Middle frontal gyrus (tissue), 1 donor: Measurements from ENCODE around the gene MTURN.

Source experiments
- DNase-seq: peaks from one replicate; pipeline ENCODE4 v3.0.0-alpha.2; 2015; ENCODE audit warnings: low spot score; ENCODE audit errors: extremely low spot score

Gene MTURN

DNA sequence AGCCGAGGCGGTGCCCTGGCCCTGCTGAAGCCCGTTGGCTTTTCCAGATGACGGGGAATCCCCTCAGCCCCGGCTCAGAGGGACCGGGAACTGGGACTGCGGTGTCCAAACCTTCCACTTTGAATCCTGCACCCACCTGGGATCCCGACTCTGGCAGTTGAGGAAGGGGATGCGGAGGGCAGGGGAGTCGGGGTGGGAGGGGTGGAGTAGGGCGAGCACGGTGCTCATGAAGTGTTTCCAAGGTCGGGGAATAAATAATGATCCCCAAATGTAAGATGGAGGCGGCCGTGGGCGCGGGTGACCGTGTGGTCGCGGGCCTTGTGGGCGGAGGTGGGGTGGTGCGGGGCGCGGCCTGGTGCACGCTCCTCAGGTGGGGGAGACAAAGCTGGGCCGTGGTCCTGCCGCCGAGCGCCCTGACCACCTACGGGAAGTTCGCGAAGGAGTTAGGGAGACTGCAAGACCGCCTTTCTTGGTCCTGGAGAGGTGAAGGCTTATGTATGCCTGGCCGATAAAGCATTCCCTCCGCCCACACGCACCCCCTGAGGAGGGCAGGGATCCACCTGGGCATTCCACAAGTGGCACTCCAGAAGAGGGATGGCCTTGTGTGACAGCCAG is 1.4 kb downstream of the MTURN start:
- DNase-seq = no peak

DNA sequence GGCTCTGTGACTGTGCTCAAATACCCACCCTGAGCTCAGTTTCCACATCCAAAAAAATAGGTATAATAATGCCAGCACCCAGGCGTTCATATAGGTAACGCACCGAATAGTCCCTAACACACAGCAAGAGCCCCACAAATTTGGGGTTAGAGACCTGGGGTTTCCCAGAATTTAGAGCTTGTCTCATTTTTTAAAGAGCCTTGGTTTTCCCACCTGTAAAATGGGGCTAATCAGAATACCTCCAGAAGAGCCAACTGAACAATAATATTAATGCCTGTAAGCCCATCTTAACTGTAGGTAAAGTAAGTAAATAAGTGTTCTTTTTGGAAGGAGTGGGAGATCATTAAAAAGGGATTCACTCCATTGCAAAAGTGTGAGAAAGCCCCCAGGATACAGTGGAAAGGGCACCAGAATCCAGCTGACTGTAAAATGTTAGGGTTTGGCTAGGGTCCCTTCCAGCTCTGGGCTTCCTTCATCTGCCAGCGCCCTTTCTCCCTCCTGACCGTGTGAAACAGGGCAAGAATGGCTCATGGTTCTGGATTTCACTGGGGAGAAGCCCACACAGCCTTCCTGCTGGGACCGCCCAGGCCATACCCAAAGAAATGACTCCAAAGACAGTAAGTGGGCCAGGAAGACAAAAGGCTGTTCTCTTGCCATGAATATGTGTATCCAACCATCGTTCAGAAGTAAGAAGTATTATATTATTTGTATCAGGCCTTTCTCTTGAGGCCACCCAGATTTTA is 2.1 kb downstream of the MTURN start:
- no peak for DNase-seq

DNA sequence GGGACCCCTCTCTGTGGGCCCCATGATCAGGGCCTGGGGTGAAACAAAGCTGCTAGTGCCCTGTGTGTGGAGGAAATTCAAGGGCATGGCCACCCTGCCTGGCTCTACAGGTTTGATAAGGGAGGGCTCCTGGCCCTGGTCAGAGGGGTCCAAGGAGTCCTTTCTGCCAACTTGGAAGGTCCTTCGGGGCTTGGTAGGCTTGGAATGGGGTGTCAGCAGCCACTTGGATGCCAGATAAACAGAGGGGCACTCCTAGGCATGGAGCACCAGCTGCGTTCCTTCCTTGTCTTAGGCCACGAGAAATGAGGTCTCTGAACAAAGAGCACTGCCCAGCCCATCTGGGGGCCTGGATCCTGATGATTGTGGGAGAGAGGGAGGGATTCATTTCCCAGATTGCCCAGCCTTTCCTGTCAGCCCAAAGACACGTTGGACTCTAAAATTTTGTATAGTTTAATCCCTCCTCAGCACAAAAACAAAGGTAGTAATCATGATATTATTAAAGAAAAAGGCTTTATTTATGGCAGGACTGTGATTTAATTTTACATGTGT is 5.1 kb downstream of the MTURN start:
- DNase-seq = no peak

DNA sequence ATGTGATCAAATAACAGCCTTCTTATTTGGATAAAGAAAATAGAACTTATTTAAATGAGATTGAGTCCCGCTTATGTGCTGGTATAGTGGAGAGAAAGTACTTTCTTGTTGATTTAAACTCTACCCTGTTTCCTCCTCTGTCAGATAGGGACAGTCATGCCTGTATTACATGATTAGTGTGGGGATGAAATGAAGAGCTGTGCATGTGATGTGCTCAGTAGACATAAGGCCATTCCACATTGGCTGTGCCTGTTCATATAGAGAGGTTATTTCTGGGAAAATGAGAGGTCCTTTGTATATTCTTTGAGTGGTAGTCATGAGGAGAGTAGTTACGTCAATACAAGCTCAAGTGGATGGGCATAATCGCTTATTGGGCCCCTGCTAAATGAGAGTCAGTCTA is 5.7 kb downstream of the MTURN start:
- no peak for DNase-seq

DNA sequence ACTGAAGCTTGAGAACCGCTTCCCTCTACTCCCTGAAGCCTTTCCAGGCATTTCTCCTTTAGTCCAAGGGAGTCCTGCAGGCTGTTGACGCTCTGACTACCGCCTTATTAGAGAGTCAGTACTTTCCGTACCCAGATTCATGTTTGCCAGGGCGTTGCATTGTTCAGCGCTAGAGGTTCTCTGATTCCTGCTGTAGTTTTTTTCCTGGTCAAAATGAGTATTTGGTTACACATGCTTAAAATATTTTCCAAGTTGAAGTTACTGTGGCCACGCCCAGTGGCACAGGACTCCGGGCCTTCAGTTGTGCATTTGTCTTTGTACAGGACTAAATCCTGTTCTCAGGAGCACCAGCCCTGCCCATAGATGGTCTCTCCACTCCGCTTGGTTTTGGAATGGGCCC is 7.9 kb downstream of the MTURN start:
- DNase-seq = no peak

DNA sequence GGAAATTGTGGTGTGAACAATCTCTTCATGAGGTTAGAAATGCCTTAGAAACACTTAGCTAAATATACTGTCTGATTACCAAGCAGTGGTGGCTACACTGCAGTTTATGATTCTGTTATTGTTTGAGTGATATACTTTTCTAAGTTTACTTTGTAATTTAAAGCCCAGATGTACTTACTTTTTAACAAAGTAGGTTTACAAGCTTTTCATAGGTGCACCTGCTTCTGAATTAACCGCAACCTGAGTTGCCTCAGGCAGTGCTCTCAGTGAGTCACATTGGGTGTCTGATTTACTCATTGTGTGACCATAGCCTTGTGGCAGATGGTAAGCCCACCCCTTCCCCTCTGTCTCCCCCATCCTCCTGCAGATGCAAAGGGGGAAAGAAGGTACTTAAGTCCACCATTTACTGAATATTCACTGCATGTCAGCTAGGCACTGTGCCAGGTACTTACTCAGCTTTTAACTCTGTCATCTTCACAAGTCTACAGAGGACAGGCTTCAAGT is 9.0 kb downstream of the MTURN start:
- no peak for DNase-seq

- DNase-seq = no peak
Observed at GRCh38 chr7:30144657-30145306, 10.0 kb downstream of the MTURN start.

GRCh38 chr7:30145426-30145970 is 10.7 kb downstream of the MTURN start:
- no peak for DNase-seq

DNA sequence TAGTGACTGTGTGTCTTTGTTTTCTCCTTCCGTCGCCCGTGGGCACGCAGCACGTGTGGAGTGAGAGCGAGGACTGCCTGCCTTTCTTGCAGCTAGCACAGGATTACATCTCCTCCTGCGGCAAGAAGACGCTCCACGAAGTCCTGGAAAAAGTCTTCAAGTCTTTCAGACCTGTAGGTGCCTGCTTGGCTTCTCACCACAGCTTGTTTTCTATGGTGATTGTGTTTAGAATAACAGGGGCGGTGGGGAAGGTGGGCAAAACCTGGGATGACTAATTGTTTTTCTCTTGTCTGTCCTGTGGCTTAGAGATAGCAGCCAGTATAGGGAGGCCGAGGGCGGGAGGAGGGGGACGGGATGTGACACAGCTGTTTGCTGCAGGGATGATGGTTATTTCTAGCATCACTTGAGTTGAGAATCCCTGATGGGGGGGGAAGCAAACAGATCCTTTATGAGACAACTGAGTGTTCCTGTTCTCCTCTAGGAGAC is 11.4 kb downstream of the MTURN start:
- DNase-seq = no peak

DNA sequence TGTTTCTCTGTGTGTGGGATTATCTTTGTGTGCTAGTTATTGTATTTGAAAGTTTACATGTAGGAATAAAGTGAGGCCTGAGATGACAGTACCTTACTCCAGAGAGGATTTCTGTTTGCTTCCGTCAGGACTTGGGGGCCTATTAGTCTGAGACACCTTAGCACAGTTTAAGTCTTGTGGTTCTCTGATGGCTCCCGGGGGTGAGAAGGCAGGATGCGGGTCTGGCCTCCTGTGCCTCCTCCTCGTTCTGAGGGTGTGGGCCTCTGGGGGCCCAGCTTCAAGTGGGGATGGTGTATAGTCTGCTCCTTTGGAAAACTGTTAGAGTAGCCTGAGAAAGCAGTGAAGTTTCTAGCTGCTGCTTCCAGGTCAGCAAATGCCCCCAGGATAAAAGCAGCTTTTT is 12.4 kb downstream of the MTURN start:
- DNase-seq = no peak

GRCh38 chr7:30147785-30148184 is 13.0 kb downstream of the MTURN start:
- no peak for DNase-seq

- no peak for DNase-seq
Observed at GRCh38 chr7:30148426-30148825, 13.6 kb downstream of the MTURN start.

- no peak for DNase-seq
Observed at GRCh38 chr7:30148951-30149459, 14.2 kb downstream of the MTURN start.

DNA sequence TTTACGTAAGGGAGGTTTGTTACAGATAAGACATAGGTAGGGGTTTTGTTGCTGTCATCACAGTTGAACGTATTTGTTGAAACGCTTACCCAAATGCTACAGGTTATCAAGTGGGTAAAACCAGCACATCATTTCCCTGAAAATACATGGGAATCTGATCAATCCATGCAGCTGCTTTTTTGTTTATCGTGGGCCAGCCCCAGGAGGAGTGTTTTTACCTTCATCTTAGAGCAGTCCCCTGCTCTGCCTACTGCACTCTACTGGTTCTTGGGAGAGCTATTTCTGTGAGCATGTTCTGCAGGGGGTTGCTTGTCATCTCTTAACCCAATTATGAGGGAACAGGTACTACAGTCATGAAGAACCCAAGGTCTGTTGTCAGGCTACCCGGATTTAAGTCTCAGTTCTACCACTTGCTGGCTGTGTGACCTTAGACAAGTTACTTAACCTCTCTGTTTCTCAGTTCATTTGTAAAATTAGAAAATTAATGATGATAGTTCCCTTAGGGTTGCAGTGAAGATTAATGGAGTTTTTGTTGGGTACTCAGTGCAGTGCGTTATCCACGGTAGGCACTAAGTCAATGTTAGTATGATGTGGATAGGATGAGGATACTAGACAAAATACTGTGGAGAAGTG is 15.0 kb downstream of the MTURN start:
- no peak for DNase-seq

- no peak for DNase-seq
Observed at GRCh38 chr7:30150711-30151110, 15.9 kb downstream of the MTURN start.

DNA sequence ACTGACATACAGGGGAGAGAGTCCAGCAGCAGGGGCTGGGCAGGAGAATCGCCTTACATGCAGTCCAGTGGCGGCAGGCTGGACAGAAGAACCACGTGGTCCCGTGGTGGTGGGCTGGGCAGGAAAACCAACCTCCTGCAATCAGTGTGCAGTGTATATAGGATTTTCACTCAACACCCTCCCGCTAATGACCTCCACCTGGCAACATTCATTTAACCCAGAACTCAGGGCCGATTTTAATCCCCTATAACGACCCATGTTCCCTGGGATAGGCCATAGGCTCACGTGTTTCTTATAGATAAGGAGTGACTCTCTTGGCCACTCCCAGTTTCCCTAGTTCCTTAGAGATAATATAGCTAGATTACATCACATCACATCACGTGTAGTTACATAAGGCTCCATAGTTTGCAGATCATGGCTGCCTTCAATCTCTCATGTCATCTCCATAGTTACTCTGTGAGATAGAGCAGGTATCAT is 19.4 kb downstream of the MTURN start:
- no peak for DNase-seq

DNA sequence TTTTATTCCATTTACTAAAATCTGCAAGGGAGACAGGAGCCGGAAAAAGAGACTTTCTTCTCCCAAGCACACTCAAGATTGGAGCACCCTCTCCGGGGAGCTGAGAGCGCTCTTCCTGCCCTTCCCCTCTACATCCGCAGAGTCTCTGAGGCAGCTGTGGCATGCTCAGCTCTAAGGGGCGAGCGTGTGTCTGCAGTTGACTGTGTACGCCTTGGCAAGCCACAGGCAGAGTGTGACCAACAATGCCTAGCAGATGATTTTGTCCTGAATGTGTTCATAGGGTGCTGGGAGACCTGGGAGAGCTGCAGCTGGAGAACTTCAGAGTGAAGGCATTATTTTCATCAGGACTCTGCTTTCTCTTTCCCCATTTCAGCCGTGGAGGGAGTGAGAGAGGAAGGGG is 20.7 kb downstream of the MTURN start:
- DNase-seq = no peak

DNA sequence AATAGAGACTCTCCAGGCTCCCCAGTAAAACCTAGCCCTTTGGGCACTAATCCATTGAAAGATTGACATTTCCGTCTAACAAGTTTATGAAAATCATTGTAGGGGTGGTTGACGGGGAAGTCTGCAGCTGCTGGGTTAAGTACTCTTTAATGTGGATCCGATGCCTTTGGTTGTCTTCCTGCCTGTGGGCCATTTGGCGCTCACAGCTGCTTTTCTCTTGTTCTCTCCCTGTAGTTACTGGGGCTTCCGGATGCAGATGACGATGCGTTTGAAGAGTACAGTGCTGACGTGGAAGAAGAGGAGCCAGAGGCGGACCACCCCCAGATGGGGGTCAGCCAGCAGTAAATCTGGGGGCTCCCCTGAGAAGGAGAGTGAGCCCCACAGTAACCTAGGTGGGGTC is 22.4 kb downstream of the MTURN start:
- DNase-seq = no peak

- DNase-seq = no peak
Observed at GRCh38 chr7:30159163-30159562, 24.4 kb downstream of the MTURN start.

GRCh38 chr7:30159698-30160143 is 24.9 kb downstream of the MTURN start:
- DNase-seq = no peak

DNA sequence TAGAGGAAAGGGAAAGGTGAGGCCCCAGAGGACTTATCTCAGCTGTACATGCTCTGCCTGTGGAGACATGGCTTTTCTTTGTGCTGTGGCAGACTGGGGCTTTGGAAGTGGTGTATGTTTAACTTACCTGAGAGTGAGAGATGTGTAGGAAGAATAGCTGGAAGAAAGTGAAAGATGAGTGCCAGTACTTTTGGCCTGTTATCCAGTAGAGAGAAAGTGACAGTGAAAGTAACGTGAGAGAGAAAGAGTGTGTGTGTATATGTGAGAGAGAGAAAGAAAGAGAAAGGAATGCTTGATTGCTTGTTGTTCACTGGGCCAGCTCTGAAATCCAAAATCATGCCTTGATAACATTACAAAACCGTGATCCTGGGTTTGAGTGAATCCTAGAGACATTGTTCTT is 25.5 kb downstream of the MTURN start:
- no peak for DNase-seq
